Neural cell (in vitro differentiated cells): ENCODE results near the gene INTS7.

ENCODE experiments used
- EP300 ChIP-seq: fragments of 450-650 bp; conservative IDR thresholded peaks from 2 replicates; pipeline ENCODE4 v1.6.1; 2014; ENCODE audit warnings: antibody characterized with exemption, mild to moderate bottlenecking, moderate library complexity; ENCODE audit not compliant: poor library complexity, severe bottlenecking
- EZH2 ChIP-seq: fragments of 200-600, 300-800 bp; shearing (Covaris generic), sonication (generic); IDR thresholded peaks from 2 replicates; pipeline ENCODE4 v1.6.1; 2014; ENCODE audit warnings: antibody characterized with exemption, low read length, borderline replicate concordance, mild to moderate bottlenecking; ENCODE audit not compliant: insufficient read depth, poor library complexity, severe bottlenecking
- MXI1 ChIP-seq: fragments of 450-650 bp; conservative IDR thresholded peaks from 2 replicates; pipeline ENCODE4 v1.6.1; 2014; ENCODE audit warnings: antibody characterized with exemption, mild to moderate bottlenecking; ENCODE audit not compliant: poor library complexity, severe bottlenecking
- POLR2AphosphoS5 ChIP-seq: IDR thresholded peaks from 2 replicates; pipeline ENCODE4 v1.6.1; 2012
- RAD21 ChIP-seq: fragments of 450-650 bp; conservative IDR thresholded peaks from 2 replicates; pipeline ENCODE4 v1.6.1; 2014; ENCODE audit warnings: antibody characterized with exemption, mild to moderate bottlenecking, moderate library complexity
- SMC3 ChIP-seq: fragments of 450-650 bp; conservative IDR thresholded peaks from 2 replicates; pipeline ENCODE4 v1.6.1; 2014; ENCODE audit warnings: antibody characterized with exemption, mild to moderate bottlenecking, moderate library complexity; ENCODE audit not compliant: poor library complexity
- TAF1 ChIP-seq: IDR thresholded peaks from 2 replicates; pipeline ENCODE4 v1.6.1; 2012; ENCODE audit warnings: low read depth
- TF ChIP-seq, protein P1 (sequence below): fragments of 450-650 bp; IDR thresholded peaks from 2 replicates; pipeline ENCODE4 v1.5.1; 2014; ENCODE audit warnings: antibody characterized with exemption, mild to moderate bottlenecking, moderate library complexity; ENCODE audit not compliant: poor library complexity, severe bottlenecking
- TF ChIP-seq, protein P2 (sequence below): IDR thresholded peaks from 2 replicates; pipeline ENCODE4 v1.6.1; 2012; ENCODE audit warnings: borderline replicate concordance

DNA sequence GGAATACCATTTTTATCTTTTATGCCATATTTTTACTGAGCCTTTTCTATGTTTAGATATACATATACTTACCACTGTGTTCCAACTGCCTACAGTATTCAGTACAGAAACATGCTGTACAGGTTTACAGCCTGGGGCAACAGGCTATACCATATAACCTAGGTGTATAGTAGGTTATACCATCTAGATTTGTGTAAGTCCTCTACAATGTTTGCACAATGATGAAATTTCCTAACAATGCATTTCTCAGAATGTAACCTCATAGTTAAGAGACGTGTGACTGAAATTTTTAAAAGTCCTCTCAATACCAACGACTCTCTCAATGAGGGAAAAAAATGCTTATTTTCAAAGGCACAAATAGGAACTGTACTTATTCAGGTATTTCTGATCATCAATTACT lies 21.7 kb downstream of the INTS7 start:
- TF ChIP-seq, protein P1, sequence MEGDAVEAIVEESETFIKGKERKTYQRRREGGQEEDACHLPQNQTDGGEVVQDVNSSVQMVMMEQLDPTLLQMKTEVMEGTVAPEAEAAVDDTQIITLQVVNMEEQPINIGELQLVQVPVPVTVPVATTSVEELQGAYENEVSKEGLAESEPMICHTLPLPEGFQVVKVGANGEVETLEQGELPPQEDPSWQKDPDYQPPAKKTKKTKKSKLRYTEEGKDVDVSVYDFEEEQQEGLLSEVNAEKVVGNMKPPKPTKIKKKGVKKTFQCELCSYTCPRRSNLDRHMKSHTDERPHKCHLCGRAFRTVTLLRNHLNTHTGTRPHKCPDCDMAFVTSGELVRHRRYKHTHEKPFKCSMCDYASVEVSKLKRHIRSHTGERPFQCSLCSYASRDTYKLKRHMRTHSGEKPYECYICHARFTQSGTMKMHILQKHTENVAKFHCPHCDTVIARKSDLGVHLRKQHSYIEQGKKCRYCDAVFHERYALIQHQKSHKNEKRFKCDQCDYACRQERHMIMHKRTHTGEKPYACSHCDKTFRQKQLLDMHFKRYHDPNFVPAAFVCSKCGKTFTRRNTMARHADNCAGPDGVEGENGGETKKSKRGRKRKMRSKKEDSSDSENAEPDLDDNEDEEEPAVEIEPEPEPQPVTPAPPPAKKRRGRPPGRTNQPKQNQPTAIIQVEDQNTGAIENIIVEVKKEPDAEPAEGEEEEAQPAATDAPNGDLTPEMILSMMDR = no peak
- TF ChIP-seq POLR2AphosphoS5 (no peak), EP300 (no peak), SMC3 (no peak), EZH2 (no peak), TAF1 (no peak), RAD21 (no peak), MXI1 (no peak)
- TF ChIP-seq, protein P2, sequence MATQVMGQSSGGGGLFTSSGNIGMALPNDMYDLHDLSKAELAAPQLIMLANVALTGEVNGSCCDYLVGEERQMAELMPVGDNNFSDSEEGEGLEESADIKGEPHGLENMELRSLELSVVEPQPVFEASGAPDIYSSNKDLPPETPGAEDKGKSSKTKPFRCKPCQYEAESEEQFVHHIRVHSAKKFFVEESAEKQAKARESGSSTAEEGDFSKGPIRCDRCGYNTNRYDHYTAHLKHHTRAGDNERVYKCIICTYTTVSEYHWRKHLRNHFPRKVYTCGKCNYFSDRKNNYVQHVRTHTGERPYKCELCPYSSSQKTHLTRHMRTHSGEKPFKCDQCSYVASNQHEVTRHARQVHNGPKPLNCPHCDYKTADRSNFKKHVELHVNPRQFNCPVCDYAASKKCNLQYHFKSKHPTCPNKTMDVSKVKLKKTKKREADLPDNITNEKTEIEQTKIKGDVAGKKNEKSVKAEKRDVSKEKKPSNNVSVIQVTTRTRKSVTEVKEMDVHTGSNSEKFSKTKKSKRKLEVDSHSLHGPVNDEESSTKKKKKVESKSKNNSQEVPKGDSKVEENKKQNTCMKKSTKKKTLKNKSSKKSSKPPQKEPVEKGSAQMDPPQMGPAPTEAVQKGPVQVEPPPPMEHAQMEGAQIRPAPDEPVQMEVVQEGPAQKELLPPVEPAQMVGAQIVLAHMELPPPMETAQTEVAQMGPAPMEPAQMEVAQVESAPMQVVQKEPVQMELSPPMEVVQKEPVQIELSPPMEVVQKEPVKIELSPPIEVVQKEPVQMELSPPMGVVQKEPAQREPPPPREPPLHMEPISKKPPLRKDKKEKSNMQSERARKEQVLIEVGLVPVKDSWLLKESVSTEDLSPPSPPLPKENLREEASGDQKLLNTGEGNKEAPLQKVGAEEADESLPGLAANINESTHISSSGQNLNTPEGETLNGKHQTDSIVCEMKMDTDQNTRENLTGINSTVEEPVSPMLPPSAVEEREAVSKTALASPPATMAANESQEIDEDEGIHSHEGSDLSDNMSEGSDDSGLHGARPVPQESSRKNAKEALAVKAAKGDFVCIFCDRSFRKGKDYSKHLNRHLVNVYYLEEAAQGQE = no peak
